Stomach smooth muscle (tissue), 2 donors: Measurements from ENCODE around the gene DAPK1.

Experiments
- H3K27ac ChIP-seq: one replicate; pipeline ENCODE4 v1.7.0; 2013; ENCODE audit warnings: mild to moderate bottlenecking, low read length, inconsistent platforms
- H3K27me3 ChIP-seq, 2 donors: one replicate each; pipeline ENCODE4 v1.7.0; 2013; ENCODE audit warnings: low read length in 2 of 2; ENCODE audit not compliant: insufficient read depth in 2 of 2, control insufficient read depth in 1 of 2
- H3K36me3 ChIP-seq, 2 donors: one replicate each; pipeline ENCODE4 v1.7.0; 2013; ENCODE audit warnings: low read length in 2 of 2; ENCODE audit not compliant: control insufficient read depth in 2 of 2, insufficient read depth in 2 of 2
- H3K4me1 ChIP-seq: one replicate; pipeline ENCODE4 v1.7.0; 2013; ENCODE audit warnings: low read length; ENCODE audit not compliant: control insufficient read depth, insufficient read depth
- H3K4me3 ChIP-seq, 2 donors: one replicate each; pipeline ENCODE4 v1.7.0; 2013; ENCODE audit warnings: low read length in 2 of 2
- H3K9ac ChIP-seq, 2 donors: one replicate each; pipeline ENCODE4 v1.7.0; 2013; ENCODE audit warnings: low read length in 2 of 2, mild to moderate bottlenecking in 1 of 2
- H3K9me3 ChIP-seq, 2 donors: one replicate each; pipeline ENCODE4 v1.7.0; 2013; ENCODE audit warnings: low read length in 2 of 2; ENCODE audit not compliant: control insufficient read depth in 2 of 2
- donor health status: healthy.
- donor health status: Pancreatic carcinoma.

Gene DAPK1

DNA sequence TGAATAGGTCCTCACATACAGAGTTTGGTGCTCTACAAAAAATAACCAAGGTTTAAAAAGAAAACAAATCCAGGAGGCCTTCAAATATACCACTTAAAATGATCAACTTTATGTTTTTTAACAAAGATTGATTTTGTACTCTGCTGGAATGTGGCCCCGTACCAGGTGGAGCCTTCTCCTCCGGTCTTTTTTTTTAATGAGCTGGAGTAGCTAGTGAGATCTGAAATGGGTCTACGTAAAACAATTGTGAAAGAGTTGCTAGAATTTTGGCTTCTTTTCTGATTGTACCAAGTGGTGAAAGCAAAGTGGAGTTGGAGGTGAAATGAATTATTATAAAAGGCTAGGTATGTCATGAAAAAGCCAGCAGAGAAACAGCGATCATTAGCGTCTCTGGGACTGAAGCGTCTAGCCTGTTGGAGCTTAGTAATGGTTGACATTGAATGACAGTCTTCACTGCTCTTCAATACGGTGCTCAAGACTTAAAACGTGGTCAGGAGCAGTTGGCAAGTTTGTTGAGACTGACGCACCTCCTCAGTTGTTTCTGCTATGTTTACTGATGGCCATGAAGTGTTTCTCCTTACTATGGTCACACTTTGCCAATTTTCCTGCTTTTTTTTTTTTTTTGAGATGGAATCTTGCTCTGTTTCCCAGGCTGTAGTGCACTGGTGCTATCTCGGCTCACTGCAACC is 84.4 kb downstream of the DAPK1 start:
- Histone ChIP-seq H3K4me3 (no peak overlapping the region), H3K9me3 (no peaks in the 10 kb centered on the region), H3K4me1 (peaks cover 39% of the 10 kb centered on the region), H3K9ac (no peak overlapping the region), H3K36me3 (no peaks in the 10 kb centered on the region), H3K27me3 (no peaks in the 10 kb centered on the region), H3K27ac (peak overlapping the region; percentile 49)

DNA sequence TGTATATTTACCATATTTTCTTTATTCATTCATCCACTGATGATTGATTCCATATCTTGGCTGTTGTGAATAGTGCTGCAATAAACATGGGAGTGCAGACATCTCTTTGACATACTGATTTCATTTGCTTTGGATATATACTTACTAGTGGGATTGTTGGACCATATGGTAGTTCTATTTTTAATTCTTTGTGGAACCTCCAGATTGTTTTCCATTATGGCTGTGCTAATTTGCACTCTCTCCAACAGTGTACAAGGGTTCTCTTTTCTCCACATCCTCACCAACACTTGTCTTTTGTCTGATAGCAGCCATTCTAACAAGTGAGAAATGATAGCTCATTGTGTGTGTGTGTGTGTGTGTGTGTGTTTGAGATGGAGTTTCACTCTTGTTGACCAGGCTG is 86.7 kb downstream of the DAPK1 start:
- Histone ChIP-seq H3K4me1 (peaks cover 29% of the 10 kb centered on the region), H3K36me3 (no peaks in the 10 kb centered on the region), H3K27ac (no peak overlapping the region), H3K9me3 (no peaks in the 10 kb centered on the region), H3K9ac (no peak overlapping the region), H3K27me3 (no peaks in the 10 kb centered on the region), H3K4me3 (no peak overlapping the region)

DNA sequence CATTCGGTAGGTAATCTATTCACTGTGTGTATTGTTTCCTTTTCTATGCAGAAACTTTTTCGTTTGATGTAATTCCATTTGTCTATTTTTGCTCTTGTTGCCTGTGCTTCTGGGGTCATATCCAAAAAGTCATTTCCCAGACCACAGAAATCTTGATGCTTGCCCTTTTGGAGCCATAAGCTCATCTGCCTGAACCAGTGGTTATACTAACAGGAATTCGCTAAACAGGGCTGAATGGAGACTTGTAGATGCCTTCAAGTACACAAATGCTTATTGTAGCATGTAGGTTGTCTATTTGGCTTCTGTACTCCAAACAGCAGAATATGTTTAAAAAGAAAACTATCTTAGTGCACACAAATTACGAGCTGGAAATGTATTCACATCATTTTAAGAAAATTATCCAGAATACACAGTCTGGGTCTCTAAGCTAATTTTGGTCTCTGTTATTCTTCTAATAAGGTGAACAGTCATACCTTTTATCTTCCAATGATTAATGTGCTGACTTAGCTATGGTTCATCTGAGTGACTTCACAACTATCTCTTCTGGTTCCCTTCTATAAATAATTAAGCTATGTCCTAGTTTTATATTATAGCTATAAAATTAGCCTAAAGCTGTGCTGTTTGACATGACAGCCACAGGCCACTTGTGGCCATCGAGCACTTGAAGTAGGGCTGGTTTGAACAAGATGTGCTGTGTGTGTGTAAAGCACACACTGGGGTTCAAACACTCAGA is 87.6 kb downstream of the DAPK1 start:
- Histone ChIP-seq H3K36me3 (no peaks in the 10 kb centered on the region), H3K4me3 (no peak overlapping the region), H3K4me1 (peaks cover 24% of the 10 kb centered on the region), H3K9ac (no peak overlapping the region), H3K27ac (no peak overlapping the region), H3K9me3 (no peaks in the 10 kb centered on the region), H3K27me3 (no peaks in the 10 kb centered on the region)

DNA sequence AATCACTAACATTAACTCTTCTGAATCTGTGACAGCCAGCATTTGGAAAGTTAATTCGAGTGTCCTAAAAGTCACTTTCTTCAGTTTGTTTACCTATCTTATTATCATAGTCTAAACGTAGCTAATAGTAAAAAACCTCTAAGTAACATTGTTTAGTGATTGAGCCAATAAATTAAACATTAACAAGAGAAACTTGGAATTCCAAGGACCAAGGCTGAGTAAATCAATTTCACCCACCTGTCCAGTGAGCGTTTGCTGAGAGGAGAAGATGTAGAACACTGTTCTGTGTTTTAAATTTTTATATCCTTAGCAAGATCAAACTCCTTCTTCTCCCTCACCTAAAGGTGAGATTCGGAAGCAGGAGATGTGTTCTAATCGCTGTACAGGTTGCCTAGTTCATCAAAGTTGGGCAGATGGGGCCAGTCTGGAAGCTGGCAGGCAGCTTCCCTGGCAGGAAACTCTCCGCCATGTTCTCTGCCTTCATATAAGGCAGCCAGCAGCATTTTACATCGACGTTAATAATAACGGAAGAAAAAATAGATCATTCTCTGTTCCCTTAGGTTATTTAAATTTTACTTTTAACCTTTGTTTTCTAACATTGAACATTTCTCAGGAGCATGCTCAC is 89.2 kb downstream of the DAPK1 start:
- Histone ChIP-seq H3K4me1 (peaks cover 22% of the 10 kb centered on the region), H3K4me3 (no peak overlapping the region), H3K27me3 (no peaks in the 10 kb centered on the region), H3K9ac (no peak overlapping the region), H3K36me3 (no peaks in the 10 kb centered on the region), H3K9me3 (no peaks in the 10 kb centered on the region), H3K27ac (peak overlapping the region; percentile 31)

DNA sequence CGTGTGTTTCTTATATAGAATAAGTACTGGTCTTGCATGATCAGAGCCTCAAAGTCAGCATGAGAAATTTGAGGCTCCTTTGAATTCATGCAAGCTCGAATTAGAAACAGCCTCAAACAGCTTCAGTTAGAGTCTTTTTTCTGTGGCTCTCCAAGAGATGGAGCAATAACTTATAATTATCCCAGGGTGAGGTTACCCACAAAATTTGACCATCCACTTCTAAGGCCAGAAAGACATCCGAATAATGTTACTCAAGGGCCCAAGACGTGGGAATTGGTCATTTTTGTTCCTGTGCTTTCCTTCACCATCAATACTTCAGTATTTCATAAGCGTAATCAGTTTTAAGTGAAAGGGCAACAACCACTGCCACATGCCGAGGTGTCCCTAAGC is 89.7 kb downstream of the DAPK1 start:
- Histone ChIP-seq H3K9ac (no peak overlapping the region), H3K4me3 (no peak overlapping the region), H3K9me3 (no peaks in the 10 kb centered on the region), H3K4me1 (peaks cover 23% of the 10 kb centered on the region), H3K36me3 (no peaks in the 10 kb centered on the region), H3K27ac (no peak overlapping the region), H3K27me3 (no peaks in the 10 kb centered on the region)

DNA sequence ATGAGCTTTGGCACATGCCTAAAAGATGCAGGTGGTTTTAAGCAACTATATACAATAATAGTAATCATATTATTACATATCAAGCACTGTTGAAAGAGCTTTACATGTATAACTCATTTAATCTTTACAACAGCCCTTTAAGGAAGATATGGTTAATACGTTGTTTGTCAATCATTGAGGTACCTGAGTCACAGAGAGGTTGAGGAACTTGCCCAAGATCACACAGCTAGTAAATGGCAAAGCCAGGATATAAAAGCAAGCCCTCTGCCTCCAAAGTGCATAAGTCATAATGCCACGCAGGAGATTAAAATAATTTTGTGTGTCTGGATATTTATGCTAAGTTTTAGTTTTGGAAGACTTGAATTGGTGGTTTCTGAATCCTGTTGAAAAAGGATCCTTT is 90.2 kb downstream of the DAPK1 start:
- Histone ChIP-seq H3K27me3 (no peaks in the 10 kb centered on the region), H3K36me3 (no peaks in the 10 kb centered on the region), H3K9ac (no peak overlapping the region), H3K4me3 (no peak overlapping the region), H3K27ac (no peak overlapping the region), H3K9me3 (no peaks in the 10 kb centered on the region), H3K4me1 (peaks cover 28% of the 10 kb centered on the region)

DNA sequence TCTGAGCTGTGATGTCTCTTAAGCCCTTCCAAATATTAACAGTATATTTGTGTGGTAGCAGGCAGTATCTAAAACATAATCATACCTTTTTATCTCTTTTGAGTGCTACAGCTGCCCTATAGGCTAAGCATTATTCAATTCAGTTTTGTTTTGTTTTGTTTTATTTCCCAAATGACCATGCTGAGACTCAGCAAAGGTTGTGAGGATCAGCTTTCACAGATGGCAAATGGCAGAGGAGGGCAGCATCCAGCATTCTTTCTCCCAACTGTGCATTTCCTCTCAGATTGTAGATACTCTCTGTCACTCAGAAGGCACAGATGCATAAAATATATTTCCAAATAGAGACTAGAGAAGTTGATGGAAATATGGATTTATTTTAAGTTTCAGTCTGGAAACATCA is 90.7 kb downstream of the DAPK1 start:
- Histone ChIP-seq H3K27me3 (no peaks in the 10 kb centered on the region), H3K4me1 (peaks cover 32% of the 10 kb centered on the region), H3K36me3 (no peaks in the 10 kb centered on the region), H3K4me3 (no peak overlapping the region), H3K27ac (no peak overlapping the region), H3K9me3 (no peaks in the 10 kb centered on the region), H3K9ac (no peak overlapping the region)

DNA sequence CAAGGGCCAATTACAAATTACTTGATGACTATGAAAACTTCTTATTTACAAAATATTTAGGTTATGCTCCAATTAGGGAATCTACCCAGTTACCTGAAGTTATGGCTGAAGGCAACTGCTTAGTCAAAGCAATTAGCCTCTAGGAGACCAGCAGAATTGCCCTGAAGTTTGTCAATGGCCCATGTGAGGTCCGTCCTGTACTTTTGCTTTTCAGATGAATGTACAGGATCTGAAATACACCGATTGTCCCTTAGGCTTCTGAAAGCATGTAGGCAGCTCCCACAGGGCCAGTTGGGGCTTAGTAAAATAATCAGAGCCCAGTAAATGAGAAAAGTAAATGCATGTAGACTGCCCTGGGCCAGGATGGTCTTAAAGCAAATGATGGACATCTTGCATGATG is 93.3 kb downstream of the DAPK1 start:
- H3K27ac ChIP-seq: peak overlapping the region; percentile 18
- H3K36me3 ChIP-seq: no peaks in the 10 kb centered on the region
- no peak overlapping the region for H3K4me3 ChIP-seq
- H3K9me3 ChIP-seq: no peaks in the 10 kb centered on the region
- H3K9ac ChIP-seq: no peak overlapping the region
- no peaks in the 10 kb centered on the region for H3K27me3 ChIP-seq
- H3K4me1 ChIP-seq: peaks cover 50% of the 10 kb centered on the region

DNA sequence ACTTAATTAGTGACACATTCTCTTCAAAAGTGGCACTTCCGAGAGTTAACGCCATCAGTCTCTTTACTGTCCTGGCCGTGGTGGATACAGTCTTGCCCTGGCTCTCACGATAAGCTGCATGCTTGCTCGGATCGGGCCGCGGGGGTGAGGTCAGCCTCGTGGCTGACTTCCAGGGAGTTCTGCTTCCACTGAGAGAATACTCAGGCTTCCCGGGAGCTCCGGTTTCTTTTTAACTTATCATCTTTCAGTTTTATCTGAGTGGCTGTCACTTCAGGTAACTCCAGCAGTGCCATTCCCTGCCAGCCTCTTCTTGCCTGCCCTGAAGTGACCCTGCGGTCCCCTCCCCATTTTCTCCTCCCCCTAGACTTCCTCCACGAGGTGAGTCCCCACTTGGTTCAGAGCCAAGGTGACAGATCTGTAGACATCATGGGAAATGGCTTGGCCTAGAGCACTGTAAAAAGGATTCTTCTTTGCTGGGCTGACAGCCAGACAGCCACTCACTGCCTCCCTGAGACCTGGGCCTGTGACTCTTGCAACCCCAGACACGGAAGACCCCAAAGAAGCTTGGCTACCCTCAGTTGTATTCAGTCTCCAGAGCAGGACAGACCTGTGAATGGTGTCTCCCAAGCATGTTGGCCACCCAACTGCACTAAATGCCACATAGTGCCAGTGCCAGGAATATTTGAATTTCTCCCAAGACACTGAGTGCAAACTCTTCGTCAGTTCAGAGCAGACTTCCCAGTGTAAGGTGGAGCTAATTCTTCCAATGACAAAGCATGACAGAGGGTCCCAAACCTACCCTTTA is 95.1 kb downstream of the DAPK1 start:
- Histone ChIP-seq H3K27ac (peak overlapping the region; percentile 89), H3K36me3 (no peaks in the 10 kb centered on the region), H3K27me3 (no peaks in the 10 kb centered on the region), H3K4me3 (peak overlapping the region; percentile 15 to 63), H3K4me1 (peaks cover 63% of the 10 kb centered on the region), H3K9me3 (no peaks in the 10 kb centered on the region), H3K9ac (peak overlapping the region; percentile 18 to 51)

DNA sequence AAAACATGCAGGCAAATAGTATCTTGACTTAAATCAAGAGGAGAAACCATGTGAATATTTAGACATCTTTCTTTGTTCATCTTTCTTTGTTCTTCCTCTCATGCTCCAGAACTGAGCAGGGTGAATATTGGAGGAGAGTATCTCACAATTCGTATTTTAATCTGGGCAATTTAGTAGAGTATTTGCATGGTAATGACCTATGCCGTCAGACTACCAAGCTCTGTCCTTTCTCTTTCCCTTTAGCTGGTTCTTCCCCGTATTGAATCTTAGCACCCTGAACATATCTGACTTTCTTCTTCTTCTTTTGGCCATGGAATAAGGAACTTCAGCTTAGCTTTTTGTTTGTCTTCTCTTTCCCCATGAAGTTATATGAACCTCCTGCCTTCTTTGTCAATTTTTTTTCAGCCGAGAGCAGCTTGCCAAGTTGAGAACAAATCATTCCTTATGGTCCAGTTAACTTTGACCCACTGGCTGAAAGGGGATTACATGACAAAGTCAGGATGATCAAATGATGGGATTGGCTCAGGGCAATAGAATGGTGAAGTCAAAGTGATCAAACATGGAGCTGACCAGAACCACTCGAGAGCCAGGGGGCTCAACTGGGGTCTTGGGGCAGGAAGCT is 95.8 kb downstream of the DAPK1 start:
- H3K27me3 ChIP-seq: no peaks in the 10 kb centered on the region
- H3K4me1 ChIP-seq: peaks cover 68% of the 10 kb centered on the region
- no peaks in the 10 kb centered on the region for H3K36me3 ChIP-seq
- peak overlapping the region in 1 of 2 donors; percentile 18 for H3K9ac ChIP-seq
- H3K27ac ChIP-seq: peak overlapping the region; percentile 89
- no peak overlapping the region for H3K4me3 ChIP-seq
- H3K9me3 ChIP-seq: no peaks in the 10 kb centered on the region
